ENCODE results near the gene BPHL. TPM values are rescaled to one million over a fixed set of nuclear protein-coding genes. Genes with fewer than 3 reads are reported as not detected.

Gene BPHL
- total RNA-seq, 1 experiment from 2014 or later = 48.7 TPM

DNA sequence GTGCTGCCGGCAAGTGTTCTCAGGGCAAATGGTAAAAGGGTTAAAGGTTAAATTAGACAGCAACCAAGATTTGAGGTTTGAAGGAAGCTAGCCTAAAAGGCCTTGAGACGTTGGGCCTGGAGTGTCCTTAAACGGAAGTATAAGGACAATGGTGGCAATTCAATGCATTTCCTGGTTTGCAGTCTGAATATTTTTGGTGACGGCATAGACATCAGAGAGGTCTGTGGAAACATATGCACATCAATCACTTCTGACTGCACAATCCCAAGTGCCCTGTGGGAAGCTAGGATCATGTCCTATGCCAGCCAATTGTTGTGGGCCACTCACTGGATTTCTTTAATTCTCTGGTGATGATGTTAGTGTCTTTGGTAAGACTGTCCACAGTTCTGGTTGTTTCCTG, 64.6 kb downstream of the BPHL start:
- H3K4me3 Mint-ChIP-seq = no peak overlapping the region
- Histone ChIP-seq H2BK15ac (ENCODE audit: low read depth, low read length) (no peak overlapping the region), H2BK20ac (ENCODE audit: low read depth, low read length, poor library complexity, severe bottlenecking) (no peak overlapping the region)

More for the DNA sequence above, 64.6 kb downstream of the BPHL start:
- no peak for DNase-seq
- Histone ChIP-seq H3K4ac (ENCODE audit: low read depth, low read length) (no peak overlapping the region), H3K27ac (ENCODE audit: insufficient read length, low read depth, low read length) (no peak overlapping the region), H3K18ac (ENCODE audit: insufficient read length, low read depth, low read length) (no peak overlapping the region), H3K9ac (ENCODE audit: extremely low read depth, insufficient read length, low read length) (no peak overlapping the region), H3K23ac (ENCODE audit: insufficient read length, low read depth, low read length) (no peak overlapping the region), H3K79me1 (ENCODE audit: insufficient read depth, low read depth, low read length, poor library complexity, severe bottlenecking) (no peaks in the 10 kb centered on the region), H3K4me1 (ENCODE audit: insufficient read depth, low read length) (no peaks in the 10 kb centered on the region; the same call in 1 of the 2 replicates), H3K56ac (ENCODE audit: insufficient read length, low read depth, low read length) (no peak overlapping the region), H3K9me3 (ENCODE audit: control insufficient read depth, low read depth, low read length) (no peaks in the 10 kb centered on the region), H3K27me3 (ENCODE audit: insufficient read depth, low read length) (no peaks in the 10 kb centered on the region), H2AFZ (ENCODE audit: low read length) (no peak overlapping the region), H2AK5ac (ENCODE audit: insufficient read length, low read length) (no peak overlapping the region), H3K14ac (ENCODE audit: insufficient read depth, low read length) (no peak overlapping the region), H4K20me1 (ENCODE audit: control insufficient read depth, insufficient read depth, insufficient read length) (no peaks in the 10 kb centered on the region), H3K79me2 (ENCODE audit: insufficient read depth, low read length) (no peaks in the 10 kb centered on the region), H4K8ac (replicated peaks; ENCODE audit: insufficient read length, low read depth, low read length) (no peak overlapping the region), H3K23me2 (ENCODE audit: insufficient read length, low read depth, low read length, poor library complexity, severe bottlenecking) (no peaks in the 10 kb centered on the region), H4K5ac (ENCODE audit: insufficient read length, low read depth, low read length) (no peak overlapping the region), H3K4me2 (ENCODE audit: insufficient read depth, insufficient read length, low read length) (no peak overlapping the region), H2BK120ac (ENCODE audit: low read depth, low read length, poor library complexity, severe bottlenecking) (no peak overlapping the region), H3T11ph (ENCODE audit: low read length) (no peak overlapping the region), H4K91ac (ENCODE audit: insufficient read length, low read depth, low read length) (no peak overlapping the region), H2BK12ac (ENCODE audit: insufficient read length, low read depth, low read length) (no peak overlapping the region), H2BK5ac (ENCODE audit: insufficient read length, low read length) (no peak overlapping the region)
- Mint-ChIP-seq H3K4me1 (peaks cover 5 to 15% of the 10 kb centered on the region in 2 experiments), H3K27me3 (ENCODE audit: low read depth) (no peaks in the 10 kb centered on the region; the same call in 1 of the 2 replicates), H3K36me3 (ENCODE audit: insufficient read depth in 1 of 3, low read depth in 3 of 3) (peaks cover 2 to 4% (median 4%) of the 10 kb centered on the region in 3 experiments; a peak in 5 of 7 replicates), H3K9me3 (peaks cover 0 to 3% of the 10 kb centered on the region in 2 experiments; a peak in 2 of 5 replicates), H3K27ac (no peak overlapping the region)
- TF ChIP-seq, protein P1, sequence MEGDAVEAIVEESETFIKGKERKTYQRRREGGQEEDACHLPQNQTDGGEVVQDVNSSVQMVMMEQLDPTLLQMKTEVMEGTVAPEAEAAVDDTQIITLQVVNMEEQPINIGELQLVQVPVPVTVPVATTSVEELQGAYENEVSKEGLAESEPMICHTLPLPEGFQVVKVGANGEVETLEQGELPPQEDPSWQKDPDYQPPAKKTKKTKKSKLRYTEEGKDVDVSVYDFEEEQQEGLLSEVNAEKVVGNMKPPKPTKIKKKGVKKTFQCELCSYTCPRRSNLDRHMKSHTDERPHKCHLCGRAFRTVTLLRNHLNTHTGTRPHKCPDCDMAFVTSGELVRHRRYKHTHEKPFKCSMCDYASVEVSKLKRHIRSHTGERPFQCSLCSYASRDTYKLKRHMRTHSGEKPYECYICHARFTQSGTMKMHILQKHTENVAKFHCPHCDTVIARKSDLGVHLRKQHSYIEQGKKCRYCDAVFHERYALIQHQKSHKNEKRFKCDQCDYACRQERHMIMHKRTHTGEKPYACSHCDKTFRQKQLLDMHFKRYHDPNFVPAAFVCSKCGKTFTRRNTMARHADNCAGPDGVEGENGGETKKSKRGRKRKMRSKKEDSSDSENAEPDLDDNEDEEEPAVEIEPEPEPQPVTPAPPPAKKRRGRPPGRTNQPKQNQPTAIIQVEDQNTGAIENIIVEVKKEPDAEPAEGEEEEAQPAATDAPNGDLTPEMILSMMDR (conservative IDR thresholded peaks at IDR 0.05) = no peak
- no CpG with 5 or more reads among the region's 4 CpGs for WGBS (ENCODE audit: extremely low coverage, insufficient read length, low lambda C conversion rate)

Measured in H9 (cell line).